Gastrocnemius medialis (tissue), 4 donors: ENCODE results near the gene NTNG2. TPM values are rescaled to one million over a fixed set of nuclear protein-coding genes. Genes with fewer than 3 reads are reported as not detected.

ENCODE experiments used
- ATAC-seq, 2 donors: fragments of 150-250 bp; one replicate each; pipeline ENCODE4 v1.9.1; 2016
- DNase-seq, 2 donors: peaks; one replicate each; pipeline ENCODE4 v3.0.0-alpha.2; 2019
- H3K27ac ChIP-seq, 4 donors: fragments of 200-600 bp; sonication (generic); 1 replicate in 1 of 4; 2 replicates in 3 of 4; pipeline ENCODE4 v1.5.1; 2016 to 2018; ENCODE audit warnings: mild to moderate bottlenecking in 2 of 4, moderate library complexity in 1 of 4
- H3K27me3 ChIP-seq, 3 donors: fragments of 200-600 bp; sonication (generic) in 2 of 3; 1 replicate in 1 of 3; 2 replicates in 2 of 3; pipeline versions ENCODE4 v1.5.1 to v1.6.0; 2016 to 2019; ENCODE audit warnings: mild to moderate bottlenecking in 1 of 3, moderate library complexity in 1 of 3
- H3K36me3 ChIP-seq, 2 donors: fragments of 200-600 bp; sonication (generic) in 1 of 2; one replicate each; pipeline ENCODE4 v1.5.1; 2017 to 2018
- H3K4me1 ChIP-seq, 2 donors: fragments of 200-600 bp; sonication (generic) in 1 of 2; one replicate each; pipeline ENCODE4 v1.5.1; 2016 to 2017; ENCODE audit warnings: mild to moderate bottlenecking in 2 of 2
- H3K4me3 ChIP-seq, 4 donors: fragments of 200-600 bp; sonication (generic) in 3 of 4; 1 replicate in 1 of 4; 2 replicates in 3 of 4; pipeline ENCODE4 v1.5.1; 2016 to 2019; ENCODE audit warnings: mild to moderate bottlenecking in 2 of 4
- H3K9me3 ChIP-seq, 3 donors: fragments of 200-600 bp; sonication (generic) in 2 of 3; 1 replicate in 1 of 3; 2 replicates in 2 of 3; pipeline ENCODE4 v1.5.1; 2016 to 2019
- POLR2A ChIP-seq, 2 donors: fragments of 450-650 bp; IDR thresholded peaks; one replicate each; pipeline ENCODE4 v1.6.1; 2017; ENCODE audit warnings: antibody characterized with exemption in 2 of 2, mild to moderate bottlenecking in 2 of 2, moderate library complexity in 2 of 2
- in situ Hi-C, 4 donors: fragments of 200-750 bp; cut with MboI; loops; one replicate each; pipeline versions ENCODE4 v1.15.0 to v1.8.0; 2017; ENCODE audit warnings: low sequenced_read_pairs in 4 of 4
- intact Hi-C: fragments of 100-400 bp; cut with DNase I; formaldehyde crosslinking; loops from one replicate; pipeline ENCODE4 v1.15.1; 2023; ENCODE audit warnings: low total_unique reads
- total RNA-seq, 4 donors: library from RNA; depleted of rRNA; stranded (reverse); fragments of >200 nt; gene quantifications; one replicate each; pipeline versions ENCODE4 v1.1.0 to v1.2.3, GENCODE V29; 2016
- TF ChIP-seq, protein P1 (sequence below), 5 experiments: fragments of 450-650 bp in 3 of 5; fragments of 200-600 bp in 2 of 5; sonication (generic) in 2 of 5; IDR thresholded peaks in 4 of 5; conservative IDR thresholded peaks in 1 of 5; 1 replicate in 4 of 5; 2 replicates in 1 of 5; pipeline ENCODE4 v1.5.1; 2016 to 2019; ENCODE audit warnings: antibody characterized with exemption in 5 of 5, mild to moderate bottlenecking in 3 of 5, moderate library complexity in 3 of 5

NTNG2 gene
- total RNA-seq, 4 donors from 2014 or later: 0.15 to 0.61 (median 0.19) TPM

DNA sequence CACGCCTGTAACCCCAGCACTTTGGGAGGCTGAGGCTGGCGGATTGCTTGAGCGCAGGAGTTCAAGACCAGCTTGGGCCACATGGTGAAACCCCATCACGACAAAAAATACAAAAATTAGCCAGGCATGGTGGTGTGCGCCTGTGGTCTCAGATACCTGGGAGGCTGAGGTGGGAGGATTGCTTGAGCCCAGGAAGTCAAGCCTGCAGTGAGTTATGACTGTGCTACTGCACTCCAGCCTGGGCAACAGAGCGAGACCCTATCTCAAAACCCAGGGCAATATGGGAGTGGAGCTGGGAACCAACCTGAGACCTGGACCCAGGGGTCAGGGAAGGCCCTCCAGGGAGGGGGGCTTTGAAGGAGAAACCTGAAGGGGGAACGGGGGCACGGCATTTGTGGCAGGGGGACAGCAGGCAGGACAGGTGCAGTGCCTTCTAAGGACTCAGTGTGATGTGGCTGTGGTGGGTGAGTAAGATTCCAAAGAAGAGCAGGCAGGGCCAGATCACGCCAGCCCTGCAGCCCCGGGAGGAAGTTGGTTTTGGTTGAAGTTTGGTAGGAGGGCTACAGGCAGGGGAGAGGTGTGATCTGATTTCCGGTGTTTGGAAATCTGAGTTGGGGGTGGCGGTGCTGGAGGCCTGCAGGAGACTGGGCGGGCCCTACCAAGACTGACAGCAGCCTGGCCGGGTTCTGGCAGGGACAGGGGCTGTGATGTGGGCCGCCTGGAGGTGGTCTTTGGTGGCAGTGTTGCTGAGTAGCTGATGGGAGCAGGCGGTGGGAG is 46.2 kb downstream of the NTNG2 start:
- Histone ChIP-seq H3K36me3 (no peaks in the 10 kb centered on the region), H3K27ac (no peak overlapping the region), H3K4me3 (no peak overlapping the region), H3K4me1 (no peaks in the 10 kb centered on the region), H3K27me3 (peaks cover 2 to 8% (median 3%) of the 10 kb centered on the region in 3 donors), H3K9me3 (no peaks in the 10 kb centered on the region)
- no peak for DNase-seq
- TF ChIP-seq POLR2A (IDR thresholded peaks at IDR 0.05): no peak
- intact Hi-C loops: no loop called here
- in situ Hi-C loops: no loop called here
- no peak for ATAC-seq

DNA sequence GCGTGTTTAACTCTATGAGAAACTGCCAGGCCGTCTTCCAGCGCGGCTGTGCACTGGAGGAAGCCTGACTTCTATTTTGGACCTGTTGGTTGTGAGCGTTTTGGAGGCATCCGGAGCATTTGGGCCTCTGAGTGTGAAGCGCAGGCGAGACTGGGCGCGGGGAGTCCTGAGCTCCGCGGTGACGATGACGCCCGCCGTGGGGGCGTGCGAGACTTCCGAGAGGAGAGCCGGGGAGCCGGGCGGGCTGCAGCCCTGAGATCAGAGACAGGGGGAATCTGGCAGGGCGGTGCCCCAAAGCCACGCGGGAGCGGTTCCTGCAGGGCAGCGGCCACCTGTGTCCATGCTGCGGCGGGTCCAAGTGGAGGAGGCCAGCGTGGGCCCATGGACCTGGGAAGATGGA is 47.4 kb downstream of the NTNG2 start:
- Histone ChIP-seq H3K27me3 (no peaks in the 10 kb centered on the region), H3K36me3 (no peaks in the 10 kb centered on the region), H3K9me3 (no peaks in the 10 kb centered on the region), H3K4me3 (no peak overlapping the region), H3K27ac (no peak overlapping the region), H3K4me1 (peaks cover 7 to 9% of the 10 kb centered on the region in 2 donors)
- ATAC-seq (no peak), DNase-seq (no peak)
- in situ Hi-C loops (no loop called here), intact Hi-C loops (no loop called here)
- TF ChIP-seq POLR2A (IDR thresholded peaks at IDR 0.05): no peak
- TF ChIP-seq, protein P1, sequence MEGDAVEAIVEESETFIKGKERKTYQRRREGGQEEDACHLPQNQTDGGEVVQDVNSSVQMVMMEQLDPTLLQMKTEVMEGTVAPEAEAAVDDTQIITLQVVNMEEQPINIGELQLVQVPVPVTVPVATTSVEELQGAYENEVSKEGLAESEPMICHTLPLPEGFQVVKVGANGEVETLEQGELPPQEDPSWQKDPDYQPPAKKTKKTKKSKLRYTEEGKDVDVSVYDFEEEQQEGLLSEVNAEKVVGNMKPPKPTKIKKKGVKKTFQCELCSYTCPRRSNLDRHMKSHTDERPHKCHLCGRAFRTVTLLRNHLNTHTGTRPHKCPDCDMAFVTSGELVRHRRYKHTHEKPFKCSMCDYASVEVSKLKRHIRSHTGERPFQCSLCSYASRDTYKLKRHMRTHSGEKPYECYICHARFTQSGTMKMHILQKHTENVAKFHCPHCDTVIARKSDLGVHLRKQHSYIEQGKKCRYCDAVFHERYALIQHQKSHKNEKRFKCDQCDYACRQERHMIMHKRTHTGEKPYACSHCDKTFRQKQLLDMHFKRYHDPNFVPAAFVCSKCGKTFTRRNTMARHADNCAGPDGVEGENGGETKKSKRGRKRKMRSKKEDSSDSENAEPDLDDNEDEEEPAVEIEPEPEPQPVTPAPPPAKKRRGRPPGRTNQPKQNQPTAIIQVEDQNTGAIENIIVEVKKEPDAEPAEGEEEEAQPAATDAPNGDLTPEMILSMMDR (IDR thresholded peaks at IDR 0.05 in 4 of 5, conservative IDR thresholded peaks at IDR 0.05 in 1 of 5): no peak

DNA sequence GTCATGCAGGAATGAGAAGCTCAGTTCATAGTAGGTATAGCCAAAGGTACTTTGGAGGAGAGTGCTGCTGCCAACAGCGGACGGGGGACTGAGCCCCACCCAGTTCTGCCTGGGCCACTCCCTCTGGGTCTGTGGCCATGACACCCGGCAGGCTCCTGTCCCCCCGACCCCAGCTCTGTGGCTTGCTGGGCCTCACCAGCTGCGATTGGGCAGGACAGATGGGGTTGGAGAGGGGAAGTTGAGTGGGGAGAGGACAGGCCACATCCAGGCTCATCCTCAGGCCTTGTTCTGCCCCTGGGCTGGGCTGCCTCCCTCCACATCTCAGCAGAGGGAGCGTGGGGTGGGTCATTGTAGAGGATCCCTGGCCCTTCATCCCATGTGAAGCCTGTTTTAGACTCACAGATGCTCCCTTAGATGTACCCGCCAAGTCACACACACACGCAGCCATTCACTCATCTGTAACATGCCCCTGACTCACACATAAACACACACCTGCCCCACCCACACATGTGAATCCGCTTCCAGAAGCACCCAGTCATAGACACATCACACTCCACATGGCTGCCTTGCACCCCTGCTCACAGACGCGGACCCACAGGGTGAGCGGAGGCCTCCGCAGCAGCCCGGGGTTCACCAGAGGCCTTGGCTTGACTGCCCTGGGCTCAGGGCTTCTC is 48.8 kb downstream of the NTNG2 start:
- Histone ChIP-seq H3K27me3 (no peaks in the 10 kb centered on the region), H3K4me3 (no peak overlapping the region), H3K4me1 (peaks cover 10% of the 10 kb centered on the region in 2 donors), H3K27ac (no peak overlapping the region), H3K9me3 (no peaks in the 10 kb centered on the region), H3K36me3 (no peaks in the 10 kb centered on the region)
- DNase-seq (no peak), ATAC-seq (no peak)
- intact Hi-C loops (no loop called here), in situ Hi-C loops (no loop called here)
- no peak for TF ChIP-seq POLR2A (IDR thresholded peaks at IDR 0.05)
- TF ChIP-seq, protein P1 (IDR thresholded peaks at IDR 0.05 in 4 of 5, conservative IDR thresholded peaks at IDR 0.05 in 1 of 5): no peak

DNA sequence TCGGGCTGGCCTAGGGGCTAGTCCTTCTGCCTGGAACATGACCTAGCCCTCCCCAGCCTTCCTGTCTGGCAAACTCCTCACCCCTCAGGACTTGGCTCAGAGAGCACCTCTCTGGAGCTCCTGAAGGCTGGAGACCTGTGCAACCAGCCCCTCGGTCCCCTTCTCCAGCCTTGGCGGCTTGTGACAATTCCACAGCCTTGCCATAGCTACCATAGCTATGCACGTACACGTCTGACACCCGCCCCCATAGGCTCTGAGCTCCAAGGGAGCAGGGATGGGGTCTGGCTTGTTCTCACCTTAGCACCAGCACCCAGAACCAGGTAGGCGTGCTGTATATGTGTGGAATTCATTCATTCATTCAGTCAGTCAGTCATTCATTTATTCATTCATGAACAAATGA is 49.7 kb downstream of the NTNG2 start:
- no peak for TF ChIP-seq POLR2A (IDR thresholded peaks at IDR 0.05)
- TF ChIP-seq, protein P1 (IDR thresholded peaks at IDR 0.05 in 4 of 5, conservative IDR thresholded peaks at IDR 0.05 in 1 of 5): no peak
- H3K9me3 ChIP-seq: no peaks in the 10 kb centered on the region
- intact Hi-C loops: no loop called here
- H3K27ac ChIP-seq: no peak overlapping the region
- DNase-seq: no peak
- H3K4me3 ChIP-seq: no peak overlapping the region
- in situ Hi-C loops: no loop called here
- no peaks in the 10 kb centered on the region for H3K36me3 ChIP-seq
- peaks cover 10% of the 10 kb centered on the region in 2 donors for H3K4me1 ChIP-seq
- ATAC-seq: no peak
- H3K27me3 ChIP-seq: no peaks in the 10 kb centered on the region

DNA sequence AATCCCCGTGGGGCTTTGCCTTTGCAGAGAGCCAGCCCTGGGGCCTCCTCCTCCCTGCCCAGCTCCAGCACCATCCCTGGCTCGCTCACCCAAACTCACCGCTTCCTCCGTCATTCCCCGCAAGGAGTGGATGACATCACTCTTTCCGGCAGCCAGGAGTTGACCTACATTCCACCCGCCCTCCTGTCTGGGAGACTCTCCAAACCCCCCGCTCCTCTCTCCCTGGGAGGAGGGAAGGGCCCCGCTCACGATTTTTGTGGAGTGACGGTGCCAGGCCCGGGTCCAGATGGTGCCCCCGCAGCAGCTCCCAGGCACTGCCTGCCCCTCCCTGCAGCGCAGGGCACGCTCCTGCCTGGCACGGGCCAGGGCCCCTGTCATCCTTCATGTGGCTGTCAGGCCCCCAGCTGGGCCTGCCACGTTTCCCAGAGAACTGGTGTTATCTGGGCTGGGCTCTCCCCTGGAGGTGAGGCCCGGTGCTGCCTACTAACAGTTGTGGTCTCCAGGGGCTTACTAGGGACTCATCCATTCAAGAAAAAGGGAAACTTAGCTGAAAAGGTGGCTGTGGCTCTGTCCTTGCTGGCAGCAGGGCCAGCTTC is 52.3 kb downstream of the NTNG2 start:
- H3K27ac ChIP-seq: peak overlapping the region in 3 of 4 donors; percentile 1 to 68 (median 50)
- no peaks in the 10 kb centered on the region for H3K27me3 ChIP-seq
- TF ChIP-seq, protein P1 (IDR thresholded peaks at IDR 0.05 in 4 of 5, conservative IDR thresholded peaks at IDR 0.05 in 1 of 5): peak in 1 of 5 experiments; percentile 10
- no peak for TF ChIP-seq POLR2A (IDR thresholded peaks at IDR 0.05)
- DNase-seq (peak; percentile 25 to 73), ATAC-seq (peak; percentile 94 to 97)
- H3K36me3 ChIP-seq: no peaks in the 10 kb centered on the region
- no peak overlapping the region for H3K4me3 ChIP-seq
- peaks cover 10 to 14% of the 10 kb centered on the region in 2 donors for H3K4me1 ChIP-seq
- in situ Hi-C loops (no loop called here), intact Hi-C loops (no loop called here)
- no peaks in the 10 kb centered on the region for H3K9me3 ChIP-seq
